Lower leg skin (tissue), 3 donors: ENCODE results near the gene CRYGC.

ENCODE experiments used
- POLR2A ChIP-seq, 2 donors: fragments of 450-650 bp; IDR thresholded peaks; one replicate each; pipeline ENCODE4 v1.6.1; 2016 to 2017; ENCODE audit warnings: antibody characterized with exemption in 2 of 2, mild to moderate bottlenecking in 1 of 2, moderate library complexity in 1 of 2
- TF ChIP-seq, protein P1 (sequence below), 3 donors: fragments of 450-650 bp; IDR thresholded peaks; one replicate each; pipeline ENCODE4 v1.5.1; 2016; ENCODE audit warnings: antibody characterized with exemption in 3 of 3, mild to moderate bottlenecking in 3 of 3, moderate library complexity in 2 of 3

- TF ChIP-seq, protein P1, sequence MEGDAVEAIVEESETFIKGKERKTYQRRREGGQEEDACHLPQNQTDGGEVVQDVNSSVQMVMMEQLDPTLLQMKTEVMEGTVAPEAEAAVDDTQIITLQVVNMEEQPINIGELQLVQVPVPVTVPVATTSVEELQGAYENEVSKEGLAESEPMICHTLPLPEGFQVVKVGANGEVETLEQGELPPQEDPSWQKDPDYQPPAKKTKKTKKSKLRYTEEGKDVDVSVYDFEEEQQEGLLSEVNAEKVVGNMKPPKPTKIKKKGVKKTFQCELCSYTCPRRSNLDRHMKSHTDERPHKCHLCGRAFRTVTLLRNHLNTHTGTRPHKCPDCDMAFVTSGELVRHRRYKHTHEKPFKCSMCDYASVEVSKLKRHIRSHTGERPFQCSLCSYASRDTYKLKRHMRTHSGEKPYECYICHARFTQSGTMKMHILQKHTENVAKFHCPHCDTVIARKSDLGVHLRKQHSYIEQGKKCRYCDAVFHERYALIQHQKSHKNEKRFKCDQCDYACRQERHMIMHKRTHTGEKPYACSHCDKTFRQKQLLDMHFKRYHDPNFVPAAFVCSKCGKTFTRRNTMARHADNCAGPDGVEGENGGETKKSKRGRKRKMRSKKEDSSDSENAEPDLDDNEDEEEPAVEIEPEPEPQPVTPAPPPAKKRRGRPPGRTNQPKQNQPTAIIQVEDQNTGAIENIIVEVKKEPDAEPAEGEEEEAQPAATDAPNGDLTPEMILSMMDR (IDR thresholded peaks at IDR 0.05), result no peak
- TF ChIP-seq POLR2A (IDR thresholded peaks at IDR 0.05), result no peak
These were observed 36.5 kb downstream of the CRYGC start for GRCh38 chr2:208093128-208093527.
